Fibroblast of skin of abdomen (primary cell): ENCODE results near the gene GPR17.

ENCODE experiments used
- DNase-seq: peaks from one replicate; pipeline ENCODE4 v3.0.0-alpha.2; 2013

The GPR17 gene

DNA sequence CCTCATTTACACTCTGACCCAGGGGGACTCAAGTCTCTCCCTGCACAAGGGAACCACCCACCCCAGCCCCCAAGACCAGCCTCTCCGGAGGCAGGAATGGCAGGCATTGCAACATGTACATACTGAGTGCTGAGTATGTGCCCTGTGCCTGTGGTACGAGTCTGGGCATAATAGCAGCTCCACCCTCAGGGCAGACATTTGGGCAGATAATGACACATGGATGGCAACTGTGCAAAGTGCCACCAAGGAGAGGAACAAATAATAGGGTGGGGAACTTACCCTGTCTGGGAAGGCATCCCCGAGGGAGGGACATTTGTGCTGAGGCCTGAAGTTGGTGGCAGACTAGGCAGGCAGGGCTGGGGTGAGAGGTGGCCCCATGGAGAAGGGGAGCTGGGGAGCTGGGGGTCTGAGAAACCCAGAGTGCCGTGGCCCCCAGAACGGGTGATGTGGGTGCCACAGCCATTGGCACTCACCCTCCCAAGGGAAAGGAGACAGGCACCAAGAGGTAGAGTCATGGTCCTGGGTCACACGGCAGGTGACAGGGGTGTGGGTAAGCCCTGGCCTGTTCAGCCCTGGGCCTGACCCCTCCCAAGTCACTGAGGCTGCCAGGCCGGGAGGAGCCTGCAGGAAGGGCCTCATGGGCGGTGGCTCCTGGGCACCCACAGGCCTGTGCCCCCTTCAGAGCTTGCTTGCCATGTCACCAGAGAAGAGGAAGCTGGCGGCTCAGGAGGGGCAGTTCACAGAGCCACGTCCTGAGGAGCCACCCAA is 15.7 kb upstream of the GPR17 start:
- no peak for DNase-seq

DNA sequence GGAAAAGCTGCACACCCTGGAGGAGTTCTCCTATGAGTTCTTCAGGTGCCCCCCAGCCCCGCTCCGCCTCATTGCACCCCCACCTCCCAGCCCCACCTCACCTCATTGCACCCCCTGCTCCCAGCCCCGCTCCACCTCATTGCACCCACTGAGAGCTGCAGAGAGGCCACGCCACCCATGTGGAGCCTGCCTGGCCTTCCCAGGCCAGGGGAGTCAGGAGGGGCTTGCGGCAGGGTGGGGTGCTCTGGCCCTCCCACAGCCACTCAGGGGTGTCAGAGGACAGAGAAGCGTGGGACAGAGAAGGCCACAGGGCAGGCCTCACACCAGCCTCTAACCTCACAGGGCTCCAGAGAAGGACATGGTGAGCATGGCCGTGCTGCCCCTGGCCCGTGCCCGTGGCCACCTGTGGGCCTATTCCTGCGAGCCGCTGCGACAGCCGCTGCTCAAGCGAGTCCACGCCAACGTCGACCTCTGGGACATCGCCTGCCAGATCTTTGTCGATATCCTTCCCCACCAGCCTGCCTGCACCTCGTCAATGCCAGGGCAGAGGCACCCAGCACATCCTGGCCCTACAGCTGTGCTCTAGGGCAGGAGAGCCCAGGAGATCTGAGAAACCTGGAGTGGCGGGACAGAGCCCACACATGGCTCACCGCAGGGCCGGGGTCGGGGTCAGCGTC is 15.0 kb upstream of the GPR17 start:
- no peak for DNase-seq

DNA sequence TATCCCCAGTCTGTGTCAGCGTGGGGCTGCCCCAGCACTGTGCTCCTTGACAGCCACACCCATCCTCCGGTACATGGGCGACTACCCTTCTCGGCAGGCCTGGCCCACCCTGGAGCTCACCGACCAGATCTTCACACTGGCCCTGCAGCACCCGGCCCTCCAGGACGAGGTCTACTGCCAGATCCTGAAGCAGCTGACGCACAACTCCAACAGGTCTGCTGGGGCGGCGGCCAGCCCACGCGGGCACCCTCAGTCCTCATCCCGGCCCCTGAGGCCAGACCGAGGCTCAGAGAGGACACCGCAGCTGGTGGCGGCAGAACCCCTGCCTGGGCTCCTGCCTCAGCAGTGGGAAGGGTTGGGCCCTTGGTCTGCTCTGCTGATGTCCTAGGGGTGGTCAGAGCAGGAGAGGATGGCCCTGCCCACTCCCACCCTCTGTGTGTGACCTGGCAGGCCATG is 14.4 kb upstream of the GPR17 start:
- no peak for DNase-seq

DNA sequence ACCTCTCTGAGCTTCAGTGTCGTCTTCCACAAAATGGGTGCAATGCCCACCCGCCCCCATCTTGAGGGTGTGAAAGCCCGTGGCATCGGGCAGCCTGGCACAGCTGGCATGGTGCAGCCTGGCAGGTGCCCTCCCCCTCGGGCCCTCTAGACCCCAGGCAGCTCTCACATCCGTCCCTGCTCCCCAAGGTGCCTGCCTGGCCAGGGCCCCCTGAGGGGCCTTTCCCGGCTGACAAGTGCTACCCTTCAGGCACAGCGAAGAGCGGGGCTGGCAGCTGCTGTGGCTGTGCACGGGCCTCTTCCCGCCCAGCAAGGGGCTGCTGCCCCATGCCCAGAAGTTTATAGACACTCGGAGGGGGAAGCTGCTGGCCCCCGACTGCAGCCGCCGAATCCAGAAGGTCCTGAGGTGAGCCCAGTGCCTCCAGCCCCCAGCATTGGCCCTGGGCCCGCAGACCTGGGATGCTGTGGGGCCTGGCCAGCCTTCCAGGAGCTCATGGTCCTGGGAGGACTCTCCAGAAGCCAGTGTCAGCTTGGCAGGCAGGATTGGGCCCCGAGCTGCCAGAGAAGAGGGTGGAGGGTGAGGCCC is 13.9 kb upstream of the GPR17 start:
- DNase-seq: no peak

DNA sequence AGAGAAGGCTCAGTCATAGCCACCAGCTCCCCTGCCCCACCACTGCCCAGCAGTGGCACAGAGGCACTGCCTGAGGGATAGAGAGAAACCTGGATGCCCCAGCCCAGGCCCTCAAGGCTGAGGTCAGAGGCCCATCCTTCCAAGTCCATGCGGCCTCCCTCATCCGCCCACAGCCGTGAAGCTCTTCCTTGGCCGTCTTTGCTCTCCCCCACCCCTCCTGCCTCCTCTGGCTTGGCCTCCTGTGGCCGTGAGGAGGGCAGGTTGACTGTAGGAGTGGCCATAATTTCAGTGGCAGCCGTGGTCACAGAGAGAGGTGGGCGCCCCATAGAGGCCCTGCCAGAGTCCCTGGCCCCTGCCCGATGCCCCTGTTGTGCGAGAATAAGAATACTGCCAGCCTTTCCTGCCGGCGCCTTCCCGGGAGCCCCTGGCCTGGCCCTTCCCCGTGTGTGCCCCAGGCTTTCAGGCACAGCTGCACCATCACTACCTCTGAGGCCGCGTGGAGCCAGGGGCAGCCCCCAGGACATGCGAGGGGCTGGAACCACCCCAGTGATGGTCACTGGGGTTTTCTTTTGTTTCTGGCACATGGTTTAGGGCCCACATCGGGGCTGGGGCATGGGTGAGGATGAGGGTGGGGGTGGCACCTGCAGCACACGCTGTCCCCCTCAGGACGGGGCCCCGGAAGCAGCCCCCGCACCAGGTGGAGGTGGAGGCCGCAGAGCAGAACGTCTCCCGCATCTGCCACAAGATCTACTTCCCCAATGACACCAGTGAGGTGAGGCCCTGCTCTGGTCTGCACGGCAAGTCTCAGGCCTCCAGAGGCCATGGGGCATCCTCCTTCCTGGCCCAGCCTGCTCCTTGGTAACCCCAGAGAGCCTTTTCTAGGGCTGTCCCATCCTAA is 13.1 kb upstream of the GPR17 start:
- DNase-seq: no peak

DNA sequence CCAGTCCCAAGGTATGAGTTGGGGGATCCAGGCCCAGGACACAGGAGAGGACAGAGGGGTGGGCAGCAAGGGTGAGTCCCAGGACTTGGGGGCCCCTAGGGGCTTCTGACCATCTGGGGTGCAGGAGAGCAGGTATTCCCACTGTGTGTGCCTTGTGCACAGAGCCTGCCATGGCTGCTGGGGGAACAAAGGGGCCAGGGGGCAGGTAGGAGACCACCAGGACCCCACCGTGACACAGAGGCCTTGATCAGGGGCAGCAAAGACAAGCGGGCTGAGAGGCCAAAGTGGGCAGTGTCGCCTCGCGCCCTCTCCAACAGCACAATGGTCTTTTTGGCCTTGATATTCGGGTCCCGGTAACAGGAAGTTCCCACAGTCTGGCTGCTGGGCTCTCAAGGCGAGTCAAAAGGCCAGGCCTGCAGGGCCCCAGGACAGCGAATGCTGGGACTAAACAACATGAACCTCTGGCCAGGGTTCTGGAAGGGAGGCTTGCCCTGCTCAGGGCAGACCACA is 12.3 kb upstream of the GPR17 start:
- no peak for DNase-seq

DNA sequence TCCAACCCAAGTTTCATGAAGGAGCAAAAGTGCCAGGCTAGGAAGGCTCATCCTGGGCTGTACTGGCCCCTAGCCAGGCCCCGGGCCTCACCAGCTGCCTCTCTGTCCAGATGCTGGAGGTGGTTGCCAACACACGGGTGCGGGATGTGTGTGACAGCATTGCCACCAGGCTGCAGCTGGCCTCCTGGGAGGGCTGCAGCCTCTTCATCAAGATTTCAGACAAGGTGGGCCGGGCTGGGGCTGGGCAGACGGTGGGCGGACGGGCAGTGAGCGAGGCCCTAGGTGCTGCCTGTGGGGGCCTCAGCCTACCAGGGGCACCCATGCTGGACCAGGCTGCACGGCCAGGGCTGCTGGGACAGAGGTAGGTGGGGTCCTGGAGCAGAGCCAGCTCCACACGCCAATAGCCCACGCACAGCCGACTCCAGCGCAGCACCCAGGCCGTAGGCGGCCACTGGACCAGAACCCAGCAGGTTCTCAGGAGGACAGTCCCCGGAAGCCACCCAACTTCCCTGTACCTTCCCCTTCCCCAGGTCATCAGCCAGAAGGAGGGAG is 11.8 kb upstream of the GPR17 start:
- no peak for DNase-seq

DNA sequence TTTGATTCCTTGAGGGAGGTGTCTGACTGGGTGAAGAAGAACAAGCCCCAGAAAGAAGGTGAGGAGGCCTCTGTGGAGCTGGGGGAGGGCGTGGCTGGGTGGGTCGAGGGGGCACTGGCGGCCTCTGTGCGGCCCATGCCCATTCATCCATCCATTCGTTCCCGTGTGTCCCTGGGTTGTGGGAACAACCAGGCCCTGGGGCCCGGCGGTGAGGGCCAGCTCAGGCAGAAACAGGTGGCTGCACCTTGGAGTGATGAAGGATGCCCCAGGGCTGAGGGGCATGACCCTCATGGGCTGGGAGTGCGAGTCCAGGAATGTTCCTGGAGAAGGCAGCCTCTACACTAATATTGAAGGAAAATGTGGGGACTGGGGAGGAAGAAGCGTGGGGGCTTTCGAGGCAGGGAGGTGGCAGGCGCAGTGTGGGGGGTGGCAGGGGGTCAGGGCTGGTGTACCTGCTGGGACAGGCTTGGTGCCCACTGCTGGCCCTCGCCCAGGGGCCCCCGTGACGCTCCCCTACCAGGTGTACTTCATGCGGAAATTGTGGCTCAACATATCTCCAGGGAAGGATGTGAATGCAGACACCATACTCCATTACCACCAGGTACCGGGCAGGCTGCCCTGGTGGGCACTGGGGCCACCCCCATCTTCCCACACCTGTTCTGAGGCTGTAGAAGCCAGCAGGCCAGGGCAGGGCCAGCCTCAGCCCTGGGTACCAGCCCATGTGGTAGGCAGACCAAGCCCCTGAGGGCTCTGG is 11.2 kb upstream of the GPR17 start:
- no peak for DNase-seq

DNA sequence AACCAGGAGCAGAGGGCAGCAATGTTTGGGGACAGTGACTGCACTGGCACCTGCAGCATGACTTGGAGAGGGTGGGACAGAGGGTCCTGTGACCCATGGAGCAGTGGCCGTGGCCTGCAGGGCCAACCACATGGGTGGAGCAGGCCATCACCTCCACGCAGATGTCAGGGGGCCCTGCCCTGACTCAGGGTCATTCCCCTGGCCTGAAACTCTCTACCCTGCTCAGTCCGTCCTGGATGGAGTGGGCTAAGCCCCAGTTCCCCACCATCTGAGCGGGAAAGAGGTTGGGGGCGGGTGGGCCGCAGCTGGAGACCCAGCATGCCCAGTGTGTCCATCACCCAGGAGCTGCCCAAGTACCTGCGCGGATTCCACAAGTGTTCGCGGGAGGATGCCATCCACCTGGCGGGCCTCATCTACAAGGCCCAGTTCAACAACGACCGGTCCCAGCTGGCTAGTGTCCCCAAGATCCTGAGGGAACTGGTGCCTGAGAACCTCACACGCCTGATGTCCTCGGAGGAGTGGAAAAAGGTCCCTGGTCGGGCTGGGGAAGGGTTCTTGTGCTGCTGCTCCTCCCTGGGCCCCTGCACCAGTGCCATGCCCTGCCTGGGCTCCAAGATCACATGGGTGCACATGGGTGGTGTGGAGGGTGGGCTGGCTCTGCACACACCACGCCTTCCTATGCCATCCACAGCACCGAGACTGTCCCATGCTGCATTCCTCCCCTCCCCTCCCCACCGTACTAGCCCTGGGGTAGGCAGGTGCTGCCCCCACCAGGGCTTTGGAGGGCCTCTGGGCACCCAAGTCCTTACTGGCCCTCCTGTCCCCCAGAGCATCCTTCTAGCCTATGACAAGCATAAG is 10.3 kb upstream of the GPR17 start:
- DNase-seq: no peak

DNA sequence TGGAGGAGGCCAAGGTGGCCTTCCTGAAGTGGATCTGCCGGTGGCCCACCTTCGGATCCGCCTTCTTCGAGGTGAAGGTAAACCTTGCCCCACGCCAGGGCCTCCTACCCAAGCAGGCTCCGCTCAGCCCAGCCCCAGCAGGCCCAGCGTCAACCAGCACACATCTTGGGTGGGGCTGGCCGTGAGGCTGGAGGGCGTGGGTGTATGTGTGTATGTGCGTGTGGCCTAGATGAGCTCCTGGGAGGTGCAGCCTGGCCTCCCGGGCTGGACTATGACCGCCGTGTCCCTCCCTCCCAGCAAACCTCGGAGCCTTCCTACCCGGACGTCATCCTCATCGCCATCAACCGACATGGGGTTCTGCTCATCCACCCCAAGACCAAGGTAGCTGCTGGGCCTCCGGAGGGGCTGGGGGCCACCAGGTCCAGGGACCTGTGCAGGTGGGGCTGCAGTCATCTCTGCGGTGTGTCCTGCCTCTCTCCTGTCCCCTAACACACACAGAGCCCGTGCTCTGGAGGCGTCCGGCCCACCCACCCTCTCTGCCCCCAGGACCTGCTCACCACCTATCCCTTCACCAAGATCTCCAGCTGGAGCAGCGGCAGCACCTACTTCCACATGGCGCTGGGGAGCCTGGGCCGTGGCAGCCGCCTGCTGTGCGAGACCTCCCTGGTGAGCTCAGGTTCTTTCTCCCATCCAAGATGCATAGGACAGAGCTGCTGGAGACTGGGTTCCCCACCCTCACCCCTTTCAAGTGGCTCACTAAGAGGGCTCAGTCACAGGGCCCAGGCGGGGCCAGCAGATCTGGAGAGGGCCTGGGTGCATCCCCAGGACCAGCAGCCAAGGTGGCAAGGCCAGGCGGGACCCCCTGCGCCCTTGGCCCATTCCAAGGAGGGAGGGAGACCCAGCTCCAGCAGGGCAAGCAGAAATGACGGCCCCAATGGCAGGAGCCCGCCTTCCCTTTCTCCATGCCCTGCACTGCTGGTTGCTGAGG is 9.4 kb upstream of the GPR17 start:
- no peak for DNase-seq

DNA sequence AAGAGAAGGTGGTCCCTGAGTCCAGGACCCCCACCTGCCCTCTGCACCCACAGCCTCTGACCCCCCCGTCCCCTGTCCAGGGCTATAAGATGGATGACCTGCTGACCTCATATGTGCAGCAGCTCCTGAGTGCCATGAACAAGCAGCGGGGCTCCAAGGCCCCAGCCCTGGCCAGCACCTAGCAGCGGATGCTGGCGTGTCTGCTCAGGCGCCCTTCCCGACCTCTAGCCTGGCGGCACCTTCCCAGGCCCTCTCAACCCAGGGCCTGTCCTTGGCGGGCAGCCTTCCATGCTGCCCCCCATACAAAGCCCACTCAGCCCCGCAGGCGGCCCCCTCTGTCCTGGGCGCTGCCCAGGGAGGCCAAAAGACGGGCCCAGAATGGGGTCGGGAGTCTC is 8.7 kb upstream of the GPR17 start:
- no peak for DNase-seq

DNA sequence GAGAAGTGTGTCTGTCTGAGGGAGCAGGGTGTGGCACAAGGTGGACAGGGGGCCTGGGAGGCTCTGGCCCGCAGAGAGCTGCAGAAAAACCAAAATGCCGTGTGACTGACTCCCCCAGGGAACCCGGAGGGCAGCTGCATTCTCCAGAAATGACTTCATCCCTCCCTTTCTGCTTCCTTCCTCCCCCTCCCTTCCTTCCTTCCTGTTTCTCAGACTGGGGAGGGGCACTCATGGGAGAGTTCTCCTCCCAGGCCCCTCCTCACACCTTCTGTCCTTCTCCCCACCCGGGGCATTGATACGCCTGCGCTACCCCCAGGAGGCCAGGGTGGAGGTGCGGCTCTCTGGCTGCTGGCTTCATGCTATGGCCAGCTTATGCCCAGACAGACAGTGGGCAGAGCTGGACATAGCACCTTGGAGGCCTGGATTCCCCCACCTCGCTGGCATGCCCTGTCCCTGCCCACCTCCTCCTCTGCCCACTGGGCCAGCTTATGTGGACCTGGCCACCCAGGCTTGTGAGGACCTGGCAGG is 8.2 kb upstream of the GPR17 start:
- DNase-seq: peak; percentile 85

DNA sequence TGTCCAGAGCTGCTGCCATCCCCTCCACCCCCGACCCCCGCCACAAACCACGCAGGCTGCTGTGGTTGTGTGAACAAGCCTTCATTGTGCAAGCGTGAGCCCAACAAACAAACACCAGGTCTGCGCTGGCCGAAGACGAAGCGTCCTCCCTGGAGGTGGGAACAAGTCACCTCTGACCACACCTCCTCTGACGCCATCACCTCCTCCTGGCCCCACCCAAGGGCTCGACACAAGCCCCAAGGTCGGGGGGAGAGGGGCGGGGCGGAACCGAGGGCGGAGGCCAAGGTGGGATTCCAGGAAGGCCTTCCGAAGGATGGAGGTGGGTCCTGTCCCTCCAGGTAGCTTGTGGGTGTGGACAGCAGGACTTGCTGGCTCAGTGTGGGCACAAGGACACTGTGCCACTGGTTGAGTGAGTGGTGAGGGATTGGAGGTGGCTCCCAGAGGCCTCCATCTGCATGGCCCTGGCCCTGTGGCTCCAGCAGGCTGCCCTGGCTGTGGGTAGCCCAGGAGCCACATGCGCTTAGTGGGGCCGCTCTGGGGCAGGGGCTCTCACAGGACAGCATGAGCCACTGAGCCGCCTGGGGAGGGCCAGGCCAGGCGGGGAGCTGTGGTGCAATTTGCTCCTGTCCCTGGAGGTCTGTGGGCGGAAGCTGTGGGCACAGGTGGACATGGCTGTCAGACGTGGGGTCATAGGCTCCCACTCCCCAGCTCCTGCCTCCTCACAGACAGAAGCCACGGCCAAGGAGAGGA is 7.4 kb upstream of the GPR17 start:
- DNase-seq: no peak

DNA sequence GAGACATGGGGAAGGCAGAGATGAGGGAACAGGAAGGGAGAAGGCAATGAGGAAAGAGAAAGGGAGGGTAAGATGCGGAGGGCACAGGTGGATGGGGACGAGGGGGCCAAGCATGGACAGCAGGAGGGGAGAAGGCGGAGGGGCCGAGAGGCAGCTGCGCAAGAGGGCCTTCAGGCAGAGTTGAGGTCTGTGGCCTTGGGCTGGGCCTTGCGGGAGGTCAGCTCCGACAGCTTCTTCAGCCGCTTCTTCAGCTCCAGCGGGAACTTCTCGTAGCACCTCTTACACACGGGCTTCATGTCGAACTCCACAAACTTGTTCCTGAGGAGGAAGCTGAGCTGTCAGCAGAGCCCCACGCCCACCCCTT is 6.9 kb upstream of the GPR17 start:
- no peak for DNase-seq

DNA sequence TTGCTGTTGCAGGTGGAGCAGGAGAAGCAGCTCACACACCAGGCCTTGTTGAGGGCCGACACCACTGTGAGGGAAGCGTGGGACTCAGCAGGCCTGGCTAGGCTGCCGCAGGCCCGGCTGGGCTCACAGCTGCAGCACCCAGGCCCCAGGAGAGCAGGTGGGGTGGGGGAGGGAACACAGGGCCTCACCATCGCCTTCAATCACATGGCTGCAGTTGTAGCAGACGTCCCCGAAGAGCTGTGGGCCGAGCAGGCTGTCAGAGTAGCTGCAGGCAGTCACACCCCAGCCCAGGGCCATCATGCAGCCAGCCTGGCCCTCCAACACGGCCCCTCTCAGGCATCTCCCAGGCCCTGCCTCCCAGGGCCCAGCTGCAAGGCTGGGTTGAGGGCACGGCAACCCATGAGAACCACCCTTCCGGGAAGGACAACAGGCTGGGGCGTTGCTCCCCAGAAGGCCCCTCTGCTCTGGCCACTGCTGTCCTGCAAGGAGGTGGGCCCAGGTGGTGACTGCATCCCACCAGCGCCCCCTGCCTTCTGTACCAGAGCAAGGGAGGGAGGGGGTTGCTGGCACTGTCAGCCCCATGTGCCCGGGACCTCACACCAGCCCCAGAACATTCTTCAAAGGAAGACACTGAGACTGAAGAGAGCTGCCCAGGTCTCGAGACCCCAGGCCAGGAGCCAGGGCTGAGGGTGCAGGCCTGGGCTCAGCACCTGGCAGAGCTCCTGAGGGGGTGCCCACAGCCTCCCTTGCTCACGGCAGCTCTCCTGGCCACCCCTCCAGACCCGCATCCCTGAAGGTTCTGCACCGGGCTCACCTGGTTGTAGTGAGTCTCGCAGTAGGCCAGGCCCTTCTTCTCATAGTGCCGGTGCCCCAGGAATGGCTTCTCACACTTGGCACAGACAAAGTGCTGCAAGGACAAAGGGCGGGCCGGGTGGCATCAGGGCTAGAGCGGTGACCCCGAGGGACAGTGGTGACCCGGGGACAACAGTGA is 5.6 kb upstream of the GPR17 start:
- no peak for DNase-seq

DNA sequence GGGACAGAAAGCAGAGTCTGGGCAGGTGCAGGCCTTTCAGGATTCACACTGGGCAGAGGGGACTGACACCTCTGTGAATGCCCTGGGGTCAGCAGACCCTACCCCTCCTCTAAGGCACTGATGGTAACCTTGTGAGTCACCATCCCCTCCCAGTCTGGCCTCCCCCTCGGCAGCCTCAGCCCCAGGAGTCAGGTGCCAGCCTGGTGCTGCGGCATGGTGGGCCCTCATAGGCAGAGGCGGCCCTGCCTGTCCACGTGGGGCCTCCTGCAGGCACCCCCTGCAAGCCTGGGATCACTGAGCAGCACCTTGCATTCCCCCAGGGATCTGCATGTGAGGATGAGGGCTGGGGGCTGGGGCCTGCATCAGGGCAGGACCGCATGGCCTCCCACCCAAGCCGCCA is 4.8 kb upstream of the GPR17 start:
- DNase-seq: no peak
